Measurements from ENCODE around the gene DRAP1.
A peak's percentile ranks its signal among the peaks of the same experiment; 100 is the strongest.

The DRAP1 gene

GRCh38 chr11:65903715-65904114 lies 15.5 kb upstream of the DRAP1 start:
- no peak for DNase-seq (ENCODE audit: low spot score)

- DNase-seq (ENCODE audit: low spot score): no peak
Observed at GRCh38 chr11:65906602-65907001, 12.6 kb upstream of the DRAP1 start.

GRCh38 chr11:65907878-65908277 lies 11.3 kb upstream of the DRAP1 start:
- no peak for DNase-seq (ENCODE audit: low spot score)

GRCh38 chr11:65911682-65912568 lies 7.3 kb upstream of the DRAP1 start:
- no peak for DNase-seq (ENCODE audit: low spot score)

- no peak for DNase-seq (ENCODE audit: low spot score)
Observed at GRCh38 chr11:65912845-65913244, 6.4 kb upstream of the DRAP1 start.

GRCh38 chr11:65915101-65915820 lies 4.0 kb upstream of the DRAP1 start:
- no peak for DNase-seq (ENCODE audit: low spot score)

- no peak for DNase-seq (ENCODE audit: low spot score)
Observed at GRCh38 chr11:65915821-65916251, 3.4 kb upstream of the DRAP1 start.

GRCh38 chr11:65916391-65916790 lies 2.8 kb upstream of the DRAP1 start:
- DNase-seq (ENCODE audit: low spot score): no peak

GRCh38 chr11:65917077-65917433 lies 2.2 kb upstream of the DRAP1 start:
- DNase-seq (ENCODE audit: low spot score): no peak

- no peak for DNase-seq (ENCODE audit: low spot score)
Observed at GRCh38 chr11:65917434-65918210, 1.6 kb upstream of the DRAP1 start.

GRCh38 chr11:65918211-65919140 lies 750 bp upstream of the DRAP1 start, which contains the start of gene C11orf68:
C11orf68 (minus strand) TSS chr11:65919062; CDS start chr11:65919031, 31 bp downstream.
- no peak for DNase-seq (ENCODE audit: low spot score)

GRCh38 chr11:65919573-65920371 lies 546 bp downstream of the DRAP1 start:
- DNase-seq (ENCODE audit: low spot score): no peak

- no peak for DNase-seq (ENCODE audit: low spot score)
Observed at GRCh38 chr11:65920372-65920802, 1.2 kb downstream of the DRAP1 start.

- DNase-seq (ENCODE audit: low spot score): no peak
Observed at GRCh38 chr11:65921033-65921555, 1.9 kb downstream of the DRAP1 start.

- no peak for DNase-seq (ENCODE audit: low spot score)
Observed at GRCh38 chr11:65921876-65922275, 2.6 kb downstream of the DRAP1 start.

- no peak for DNase-seq (ENCODE audit: low spot score)
Observed at GRCh38 chr11:65922565-65922964, 3.3 kb downstream of the DRAP1 start.

GRCh38 chr11:65925397-65925796 lies 6.2 kb downstream of the DRAP1 start:
- DNase-seq (ENCODE audit: low spot score): no peak

- peak; percentile 38 for DNase-seq (ENCODE audit: low spot score)
Observed at GRCh38 chr11:65927904-65928397, 8.7 kb downstream of the DRAP1 start.

GRCh38 chr11:65928667-65929066 lies 9.4 kb downstream of the DRAP1 start:
- DNase-seq (ENCODE audit: low spot score): no peak

All from pons (tissue), 1 donor.